ENCODE results near the gene EREG. TPM values are rescaled to one million over a fixed set of nuclear protein-coding genes. Genes with fewer than 3 reads are reported as not detected.
"Not testable (repeated sequence)": the region's sequence is repeated elsewhere in the genome, so short reads cannot be mapped to it uniquely, and the experiment has no call there.

Gene EREG
- total RNA-seq, 1 donor from 2014 or later = under 0.01 TPM

DNA sequence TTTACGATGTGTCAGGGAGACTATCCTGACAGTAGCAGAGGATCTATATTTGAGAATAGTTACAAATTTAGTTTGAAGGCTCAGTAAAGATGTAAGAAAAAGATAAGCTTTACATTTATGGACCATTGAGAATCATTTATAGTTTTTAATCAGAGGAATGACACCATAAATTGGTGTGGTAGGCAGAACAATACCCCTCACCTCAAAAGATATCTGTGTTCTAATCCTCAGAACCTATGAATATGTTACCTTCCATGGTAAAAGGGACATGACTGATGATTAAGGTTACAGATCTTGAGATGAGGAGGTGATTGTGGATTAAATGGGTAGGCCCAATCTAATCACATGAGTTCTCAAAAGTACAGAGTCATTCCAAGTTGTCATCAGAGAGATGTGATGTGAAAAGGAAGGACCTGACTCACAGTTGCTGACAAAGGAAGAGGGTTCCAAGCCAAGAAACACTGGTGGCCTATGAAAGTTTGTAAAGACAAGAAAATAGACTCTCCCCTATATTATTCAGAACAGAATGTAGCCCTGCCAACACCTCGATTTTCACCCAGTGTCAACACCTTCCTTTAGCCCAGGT, 27.0 kb downstream of the EREG start:
- peak; percentile 84 for DNase-seq

DNA sequence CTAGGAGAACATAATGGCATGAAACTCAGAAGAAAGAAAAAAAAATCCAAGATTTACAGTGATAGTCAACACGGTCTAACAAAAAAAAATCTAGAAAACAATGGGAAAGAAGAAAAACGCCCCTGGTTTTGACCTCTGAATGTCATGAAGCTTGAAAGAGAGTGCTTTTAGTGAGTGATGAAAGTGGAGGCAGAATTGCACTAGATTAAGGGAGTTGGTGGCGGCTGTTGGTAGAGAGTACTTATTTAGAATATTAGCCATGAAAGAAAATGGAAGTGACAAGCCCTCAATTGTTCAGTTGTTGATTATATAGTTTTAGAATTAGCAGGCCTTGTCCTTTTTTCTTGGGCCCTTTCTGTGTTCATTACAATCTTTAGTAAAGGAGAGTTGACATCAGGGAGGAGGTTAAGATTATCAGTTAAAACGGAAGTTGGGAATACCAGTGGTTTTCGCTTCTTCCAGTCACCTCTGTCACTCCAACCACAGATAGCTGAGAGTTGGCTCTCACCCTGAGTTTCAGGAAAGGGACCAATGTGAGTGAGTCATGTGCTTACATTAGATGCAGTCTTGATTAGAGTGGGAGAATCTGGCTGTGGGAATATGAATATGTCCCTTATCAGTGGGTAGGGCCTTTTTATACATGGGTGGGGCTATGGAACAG, 29.7 kb downstream of the EREG start:
- no peak for DNase-seq

DNA sequence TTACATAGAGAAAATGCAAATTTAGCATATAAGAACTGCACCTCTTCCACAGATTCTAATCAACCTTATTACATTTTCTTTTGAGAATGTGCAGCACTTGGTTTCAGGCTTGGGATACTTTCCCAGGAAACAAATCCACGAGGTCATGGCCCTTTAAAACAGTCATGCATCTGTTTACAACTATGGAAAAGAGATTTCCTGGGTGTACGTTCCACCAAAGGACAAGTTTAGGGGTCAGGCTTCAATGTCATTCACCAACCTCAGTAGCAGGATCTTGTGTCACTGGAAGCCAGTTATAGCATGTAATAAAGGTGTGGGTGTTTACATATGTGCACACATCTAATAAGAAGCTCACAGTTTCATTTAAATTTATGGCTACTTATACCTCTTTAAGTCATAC, 30.7 kb downstream of the EREG start:
- no peak for DNase-seq

DNA sequence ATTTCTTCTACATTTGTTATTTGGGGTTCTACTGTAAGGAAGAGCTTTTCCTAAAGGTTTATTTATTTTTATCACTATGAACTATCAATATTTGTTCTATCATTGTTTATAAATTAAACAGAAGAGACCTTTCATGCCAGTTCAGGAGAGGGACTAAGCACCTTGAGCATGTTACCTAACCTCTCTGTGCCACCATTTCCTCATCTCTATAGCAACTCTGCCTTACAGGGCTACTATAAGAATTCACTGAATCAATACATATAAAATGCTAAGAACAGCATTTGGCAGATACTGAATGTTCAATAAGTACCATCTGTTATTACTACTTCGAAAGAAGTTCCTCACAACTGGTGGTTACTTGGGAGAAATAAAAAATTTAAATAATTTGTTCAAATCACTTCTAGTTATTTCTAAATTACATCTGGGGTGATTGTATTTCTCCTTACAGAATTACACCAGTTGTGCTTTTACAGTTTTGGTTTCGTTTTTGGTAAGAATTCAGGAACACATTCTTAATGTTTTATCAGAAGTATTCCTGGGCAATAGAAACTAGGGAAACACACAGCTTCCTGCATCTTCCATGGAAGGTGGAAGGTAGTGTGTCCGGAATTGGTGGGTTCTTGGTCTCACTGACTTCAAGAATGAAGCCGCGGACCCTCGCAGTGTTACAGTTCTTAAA, 32.9 kb downstream of the EREG start:
- no peak for DNase-seq

DNA sequence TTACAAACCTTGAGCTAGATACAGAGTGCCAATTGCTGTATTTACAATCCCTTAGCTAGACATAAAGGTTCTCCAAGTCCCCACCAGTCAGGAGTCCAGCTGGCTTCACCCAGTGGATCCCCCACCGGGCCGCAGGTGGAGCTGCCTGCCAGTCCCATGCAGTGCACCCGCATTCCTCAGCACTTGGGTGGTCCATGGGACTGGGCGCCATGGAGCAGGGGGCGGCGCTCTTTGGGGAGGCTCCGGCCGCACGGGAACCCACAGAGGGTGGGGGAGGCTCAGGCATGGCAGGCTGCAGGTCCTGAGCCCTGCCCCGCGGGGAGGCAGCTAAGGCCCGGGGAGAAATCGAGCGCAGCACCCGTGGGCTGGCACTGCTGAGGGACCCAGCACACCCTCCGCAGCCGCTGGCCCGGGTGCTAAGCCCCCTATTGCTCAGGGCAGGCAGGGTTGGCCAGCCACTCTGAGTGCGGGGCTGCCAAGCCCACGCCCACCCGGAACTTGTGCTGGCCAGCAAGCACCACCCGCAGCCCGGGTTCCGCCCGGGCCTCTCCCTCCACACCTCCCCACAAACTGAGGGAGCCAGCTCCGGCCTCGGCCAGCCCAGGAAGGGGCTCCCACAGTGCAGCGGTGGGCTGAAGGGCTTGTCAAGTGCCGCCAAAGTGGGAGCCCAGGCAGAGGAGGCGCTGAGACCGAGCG, 34.1 kb downstream of the EREG start:
- DNase-seq = not testable (repeated sequence)

DNA sequence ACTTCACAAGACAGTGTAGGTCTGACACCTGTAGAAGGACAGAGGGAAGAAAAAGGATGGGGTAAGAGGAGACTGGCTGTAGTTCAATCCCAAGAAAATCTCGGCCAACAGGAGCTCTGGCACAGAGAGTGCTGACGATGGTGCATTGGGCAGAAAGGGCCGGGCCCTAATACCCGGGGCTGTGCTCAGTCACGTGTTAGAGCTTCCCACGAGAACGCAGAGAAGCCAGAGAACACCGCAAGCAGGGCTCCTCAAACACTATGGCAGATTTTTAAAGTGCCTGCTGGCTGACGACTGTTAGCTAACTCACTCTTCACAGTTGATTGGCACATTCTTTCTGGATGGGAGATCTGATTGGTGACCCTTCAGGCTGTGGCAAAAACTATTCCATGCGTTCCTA, 35.5 kb downstream of the EREG start:
- no peak for DNase-seq

DNA sequence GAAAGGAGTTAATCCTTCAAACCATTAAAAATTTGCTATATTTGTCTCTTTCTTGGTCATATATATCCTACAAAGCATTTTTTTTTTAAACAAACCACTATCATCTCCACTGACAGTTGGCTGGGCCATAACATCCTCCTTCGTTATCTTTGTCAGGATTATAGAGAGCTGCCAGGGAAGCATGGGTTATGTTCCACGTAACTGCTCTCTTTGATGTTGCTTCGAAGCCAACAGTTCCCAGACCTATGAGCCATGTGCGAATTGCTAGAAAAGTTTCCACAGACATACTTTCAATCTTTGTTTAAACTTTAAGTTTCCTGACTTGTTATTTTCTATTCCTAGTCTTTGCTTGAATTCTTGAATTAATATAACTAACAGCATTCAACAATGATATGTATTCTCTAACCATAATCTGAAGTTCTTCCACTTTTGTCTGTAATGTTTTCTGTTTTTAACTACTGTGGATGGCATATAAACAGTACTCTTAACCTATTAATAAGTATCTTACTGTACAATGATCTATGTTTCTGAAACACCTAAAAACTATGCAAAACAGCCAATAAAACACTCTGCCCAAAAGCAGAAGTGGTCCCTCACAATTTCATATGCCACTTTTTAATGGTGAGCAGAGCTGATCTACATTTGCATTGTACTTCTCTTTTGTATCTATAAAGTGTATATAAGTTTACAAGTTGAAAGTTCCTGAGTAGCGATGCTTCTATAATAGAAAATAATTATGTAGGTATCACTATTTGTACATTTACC, 37.9 kb downstream of the EREG start:
- DNase-seq = no peak

DNA sequence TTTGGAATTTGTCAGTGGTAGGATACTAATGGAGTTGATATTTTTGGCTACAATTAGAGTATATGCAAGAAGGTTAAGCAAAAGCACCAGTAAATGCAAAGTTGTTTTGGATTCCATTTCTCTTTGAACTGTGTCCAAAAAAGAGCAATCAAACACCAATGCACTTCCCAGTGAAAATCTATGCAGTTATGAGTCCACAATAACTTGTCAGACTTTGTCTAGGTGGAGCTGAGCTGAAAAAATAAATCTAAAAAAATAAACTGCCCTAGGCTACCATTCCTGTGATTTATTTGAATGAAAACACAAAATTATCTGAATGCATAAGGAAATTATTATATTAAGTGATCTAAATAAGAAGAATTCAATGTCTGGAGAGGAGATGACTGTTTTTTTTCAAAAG, 42.9 kb downstream of the EREG start:
- DNase-seq = no peak

DNA sequence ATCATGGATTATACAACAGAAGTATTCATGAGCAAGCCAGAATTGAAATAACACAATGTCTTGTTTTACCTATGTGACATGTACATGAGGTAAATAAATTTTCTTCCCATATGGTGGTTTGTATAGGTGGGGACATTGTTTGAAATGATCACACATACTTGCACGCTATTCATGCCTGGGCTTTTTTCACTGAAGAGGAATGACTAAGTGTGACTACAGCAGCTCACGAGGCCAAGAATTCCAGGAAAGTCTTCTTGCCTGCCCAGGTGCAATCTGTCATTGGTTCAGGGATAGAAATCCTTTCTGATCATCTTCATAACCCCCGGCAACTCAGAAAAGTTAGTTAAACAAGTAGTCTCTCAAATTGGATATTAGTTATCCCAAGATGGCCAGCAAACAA, 43.7 kb downstream of the EREG start:
- DNase-seq = no peak

DNA sequence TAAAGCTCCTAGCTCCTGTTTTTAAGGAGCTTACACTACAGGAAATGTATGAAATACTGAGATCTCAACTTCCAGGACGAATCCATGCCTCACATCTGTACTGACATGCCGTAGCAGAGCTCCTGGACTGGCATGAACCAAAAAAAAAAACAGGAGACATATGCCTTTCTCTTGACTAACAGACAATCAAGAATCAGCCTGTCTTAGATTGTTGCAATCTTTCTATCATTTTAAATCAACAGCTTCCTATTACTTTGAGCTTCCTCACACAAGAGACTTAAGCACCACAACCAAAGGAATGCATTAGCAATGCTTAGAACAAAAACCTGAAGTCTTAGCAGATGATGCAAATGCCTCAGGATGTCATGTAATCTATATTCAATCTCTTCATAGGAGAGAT, 45.3 kb downstream of the EREG start:
- no peak for DNase-seq

DNA sequence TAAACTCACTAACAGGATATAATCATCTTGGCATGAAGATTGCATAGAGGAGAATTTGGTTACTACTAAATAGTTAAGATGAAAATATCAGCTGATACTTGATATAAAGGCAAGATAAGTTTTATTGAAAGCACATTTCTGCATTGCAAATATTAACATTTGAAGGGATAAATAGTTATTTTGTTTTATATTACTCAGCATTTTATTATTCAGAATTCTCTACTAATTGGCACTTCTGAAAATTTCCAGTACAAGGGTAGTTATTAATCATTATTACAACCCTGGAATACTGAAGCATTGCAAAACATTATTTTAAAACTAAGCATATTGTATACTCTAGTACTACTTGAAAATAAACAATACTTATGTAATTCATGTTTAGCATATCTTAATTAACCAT, 47.3 kb downstream of the EREG start:
- DNase-seq = no peak

DNA sequence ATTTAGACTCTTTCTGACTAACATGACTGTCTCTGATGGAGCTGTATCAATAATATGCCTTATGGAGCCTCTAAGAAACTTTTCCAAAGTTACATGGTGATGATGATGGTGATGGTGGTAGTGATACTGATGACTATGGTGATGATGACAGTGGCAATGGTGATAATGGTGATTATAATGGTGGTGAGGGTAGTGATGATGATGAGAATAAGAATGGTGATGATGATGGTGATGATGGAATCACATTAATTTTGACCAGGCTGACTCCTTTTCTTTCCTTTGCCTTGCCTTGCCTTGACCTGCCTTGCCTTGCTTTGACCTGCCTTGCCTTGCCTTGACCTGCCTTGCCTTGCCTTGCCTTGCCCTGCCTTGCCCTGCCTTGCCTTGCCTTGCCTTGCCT, 48.3 kb downstream of the EREG start:
- no peak for DNase-seq

DNA sequence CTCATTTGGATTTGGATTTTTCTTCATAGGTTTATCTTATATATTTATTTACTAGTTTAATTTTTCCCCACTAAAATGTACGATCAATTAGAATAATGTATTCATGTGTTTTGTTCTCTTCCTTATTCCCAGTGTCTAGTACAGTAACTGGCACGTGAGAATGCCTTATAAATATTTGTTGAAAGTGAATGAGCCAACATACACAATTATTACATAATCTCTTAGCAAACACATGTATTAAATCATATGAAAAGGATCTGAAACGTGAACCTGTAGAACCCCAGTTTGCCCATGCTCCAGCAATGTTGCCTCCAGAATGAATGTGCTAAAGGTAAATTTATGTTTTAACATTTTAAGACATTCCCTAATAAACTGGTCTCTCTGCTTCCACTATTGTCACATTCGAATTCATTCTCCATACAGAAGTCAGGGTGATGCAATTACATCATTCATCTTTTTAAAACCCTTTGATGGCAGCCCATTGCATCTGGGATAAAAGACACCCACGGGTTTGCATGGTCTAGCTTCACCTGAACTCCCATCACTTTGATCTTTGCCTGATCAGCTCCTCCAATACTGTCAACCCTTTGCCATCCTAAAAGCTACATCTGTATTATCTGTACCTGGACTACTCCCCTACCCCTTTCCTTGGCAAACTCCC, 49.3 kb downstream of the EREG start:
- DNase-seq = no peak

DNA sequence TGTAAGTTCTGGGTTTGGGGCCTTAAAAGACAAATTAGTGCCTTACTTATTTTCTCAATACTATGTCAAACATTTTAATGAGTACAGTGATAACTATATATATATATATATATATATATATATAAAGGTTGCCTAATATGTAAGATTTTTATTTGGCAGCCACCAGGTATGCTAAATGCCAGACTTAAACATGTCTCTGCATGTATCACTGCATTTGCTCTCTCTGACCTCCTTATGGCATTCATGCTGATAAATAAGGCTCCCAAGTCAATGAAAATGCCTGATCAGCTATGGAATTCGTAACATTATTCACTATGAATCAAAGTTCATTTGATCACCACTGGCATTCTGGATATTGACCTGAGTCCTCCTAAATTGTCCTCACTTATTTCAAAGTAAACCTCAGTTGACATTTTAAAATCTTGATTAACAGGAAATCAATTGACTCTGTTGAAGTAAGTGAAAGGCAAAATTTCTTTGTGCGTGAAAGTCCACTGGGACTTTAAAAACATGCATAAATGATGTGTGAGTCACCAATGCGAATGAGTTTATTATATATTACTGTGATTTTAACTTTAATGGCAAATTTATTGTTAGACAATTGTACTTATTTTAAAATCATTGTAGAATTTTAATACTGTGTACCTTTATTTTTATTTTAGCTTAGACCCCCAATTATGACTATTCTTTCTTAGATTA, 50.8 kb downstream of the EREG start:
- peak; percentile 29 for DNase-seq

DNA sequence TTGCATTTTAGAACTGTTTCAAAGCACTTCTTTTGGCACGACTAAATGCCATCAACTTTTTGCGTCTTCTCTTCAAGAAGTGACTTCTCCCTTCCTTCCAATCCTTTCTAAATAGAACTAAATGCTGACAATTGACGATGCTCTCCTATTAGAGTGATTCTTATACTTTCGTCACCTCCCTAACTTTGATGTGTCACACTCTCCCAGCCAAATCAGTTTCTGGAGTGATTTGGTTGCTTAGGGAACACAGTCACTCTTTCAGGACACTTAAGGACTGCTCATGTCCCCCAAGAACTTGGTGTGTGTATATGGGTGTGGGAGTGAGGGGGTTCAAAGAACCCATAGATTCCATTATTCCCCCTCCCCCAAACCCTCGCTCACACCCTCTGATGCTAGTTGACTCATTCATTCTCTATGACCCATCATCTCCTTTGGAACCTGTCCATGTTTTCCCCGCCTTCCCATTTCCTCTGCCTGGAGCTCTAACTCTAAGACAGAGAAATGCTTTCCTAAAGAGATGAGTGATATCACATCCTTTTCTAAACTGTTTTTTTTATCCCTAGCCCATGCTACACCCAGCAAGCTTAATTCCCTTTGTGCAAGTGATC, 53.2 kb downstream of the EREG start:
- peak; percentile 90 for DNase-seq

DNA sequence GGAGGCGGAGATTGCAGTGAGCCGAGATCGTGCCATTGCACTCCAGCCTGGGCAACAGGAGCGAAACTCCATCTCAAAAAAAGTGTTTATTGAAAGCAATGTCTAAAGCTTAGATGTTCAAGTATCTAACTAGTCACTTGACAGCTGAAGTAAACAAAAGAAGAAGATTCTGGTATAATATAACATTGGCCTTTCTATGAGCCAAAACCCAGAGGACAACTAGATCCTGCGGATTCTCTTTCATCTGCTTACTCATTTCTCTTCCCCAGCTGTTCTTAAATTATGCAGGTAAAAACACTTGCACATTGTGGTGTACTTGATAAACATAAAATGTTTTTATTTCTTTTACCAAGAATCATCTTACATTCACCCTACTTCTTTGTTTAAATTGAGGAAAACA, 55.9 kb downstream of the EREG start:
- DNase-seq = no peak

DNA sequence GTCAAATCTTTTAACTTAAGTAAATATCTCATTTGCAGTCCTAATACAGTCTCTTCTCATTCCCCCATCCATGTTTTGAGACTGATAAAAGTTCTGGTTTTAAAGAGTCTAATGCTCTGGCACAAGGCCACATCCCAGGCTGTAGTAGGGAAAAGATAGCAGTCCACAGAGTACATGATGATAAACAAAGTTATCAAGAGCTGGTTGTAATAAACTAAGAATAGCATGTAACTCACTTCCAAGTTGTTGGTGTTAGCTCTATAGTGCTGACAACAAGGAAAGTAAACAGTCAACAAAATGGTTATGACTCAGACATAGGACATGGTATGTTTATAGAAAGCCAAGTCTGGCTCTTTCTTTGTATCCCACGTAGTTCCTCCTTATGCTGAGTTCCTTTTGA, 58.2 kb downstream of the EREG start:
- DNase-seq = peak; percentile 76

DNA sequence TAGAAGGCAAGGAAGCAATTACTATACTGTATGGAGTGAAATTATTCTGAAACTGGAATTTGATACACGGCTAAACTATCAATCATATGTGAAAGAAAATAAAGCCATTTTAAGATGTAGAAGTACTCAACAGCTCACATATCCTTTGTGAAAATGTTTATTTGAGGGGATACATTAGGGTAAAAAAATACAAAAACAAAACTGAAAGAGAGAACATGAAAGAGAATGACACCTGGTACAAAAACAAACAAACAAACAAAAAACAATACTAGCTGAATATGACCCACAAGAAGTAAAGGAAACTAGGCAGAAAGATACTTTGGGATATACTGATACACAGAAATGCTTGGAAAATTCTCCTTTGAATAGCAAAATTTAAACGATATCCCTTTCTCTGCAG, 59.2 kb downstream of the EREG start:
- no peak for DNase-seq

DNA sequence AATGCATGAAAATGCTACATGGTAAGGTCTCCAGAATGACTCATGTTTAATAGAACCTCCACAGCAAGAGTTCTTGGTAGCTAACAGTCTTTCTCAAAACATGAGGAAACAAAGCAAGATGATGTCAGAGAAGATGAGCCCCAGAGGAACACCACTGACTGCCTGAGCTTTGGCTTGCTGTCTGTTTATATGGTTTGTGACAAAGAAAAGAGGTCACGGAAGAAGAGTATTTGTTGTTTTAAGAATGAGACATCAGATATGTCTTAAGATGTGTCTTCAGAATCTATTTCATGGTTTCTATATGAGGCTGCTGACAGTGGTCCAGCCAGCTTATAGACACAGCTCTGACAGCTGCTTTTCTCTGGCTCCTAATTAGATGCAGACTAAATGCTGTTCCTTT, 61.2 kb downstream of the EREG start:
- no peak for DNase-seq

DNA sequence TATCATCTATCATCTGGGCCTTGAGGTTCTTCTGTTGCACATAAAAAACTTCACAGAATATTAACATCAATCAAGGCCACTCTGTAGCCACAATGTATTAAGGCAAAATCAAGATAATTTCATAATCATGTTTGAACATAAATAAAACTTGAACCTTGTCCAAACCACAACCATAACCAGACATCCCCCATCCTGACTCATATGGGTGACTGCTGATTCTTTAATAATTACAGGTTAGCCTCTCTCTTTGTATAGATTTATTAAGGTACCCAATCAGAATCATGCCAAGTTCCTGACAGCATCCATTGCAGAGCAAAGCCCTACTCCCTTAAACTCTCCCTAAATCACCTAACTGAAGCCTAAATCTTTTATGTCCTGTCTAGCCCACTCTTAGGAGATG, 63.3 kb downstream of the EREG start:
- DNase-seq = no peak

DNA sequence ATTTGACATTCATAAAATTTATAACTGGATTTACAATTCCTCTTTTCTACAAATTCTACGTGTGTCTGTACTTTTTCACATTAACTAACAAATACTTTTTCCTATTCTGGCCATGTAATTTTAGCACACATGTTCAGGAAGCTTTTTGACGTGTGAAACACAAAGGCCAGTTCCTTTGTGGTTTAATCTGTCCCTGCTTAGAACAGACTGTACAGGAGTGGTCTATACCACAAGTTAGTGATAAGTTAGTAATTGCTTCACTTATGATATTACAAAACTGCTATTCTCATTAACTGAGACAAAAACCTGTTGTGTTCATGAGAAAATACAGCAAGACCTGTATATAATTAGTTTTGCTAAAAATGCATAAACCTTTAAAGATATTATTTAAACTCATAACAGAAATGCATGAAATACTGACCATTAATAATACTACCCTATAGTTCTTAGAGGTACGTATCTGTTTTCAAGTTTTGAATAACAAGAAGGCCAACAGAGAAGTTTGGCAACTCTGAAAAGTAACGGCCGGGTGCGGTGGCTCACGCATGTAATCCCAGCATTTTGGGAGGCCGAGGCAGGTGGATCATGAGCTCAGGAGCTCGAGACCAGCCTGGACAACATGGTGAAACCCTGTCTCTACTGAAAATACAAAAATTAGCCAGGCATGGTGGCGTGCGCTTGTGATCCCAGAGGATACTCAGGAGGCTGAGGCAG, 66.3 kb downstream of the EREG start:
- DNase-seq = peak; percentile 78

All from dermis blood vessel endothelial cell (primary cell).